Measurements from ENCODE around the gene HDGFL1. TPM values are rescaled to one million over a fixed set of nuclear protein-coding genes. Genes with fewer than 3 reads are reported as not detected.

HDGFL1 gene
- total RNA-seq, 1 donor from 2014 or later, result not detected

DNA sequence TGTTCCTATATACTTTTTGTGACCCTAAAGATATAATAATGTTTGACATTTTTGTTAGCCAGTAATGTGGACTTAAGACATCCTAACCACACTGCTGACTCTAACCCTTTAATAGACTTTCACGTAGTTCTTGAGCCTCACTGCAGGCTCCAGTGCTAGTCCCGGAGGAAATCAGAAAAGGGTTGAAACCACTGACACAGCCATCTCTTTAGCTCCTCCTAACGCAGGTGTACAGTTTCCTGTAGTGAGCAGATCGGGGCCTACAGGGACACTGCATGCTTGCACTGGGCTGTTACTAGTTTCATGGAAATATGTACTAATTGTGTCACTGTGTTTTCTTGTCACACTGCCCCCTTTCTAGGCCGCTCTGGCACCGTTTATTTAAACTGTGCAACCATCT, 512 bp upstream of the HDGFL1 start:
- no peak for DNase-seq (ENCODE audit: low spot score)
- Mint-ChIP-seq H3K4me3 (ENCODE audit: low read depth) (no peak overlapping the region), H3K27me3 (ENCODE audit: low read depth) (no peaks in the 10 kb centered on the region), H3K36me3 (ENCODE audit: low read depth) (no peaks in the 10 kb centered on the region), H3K27ac (no peak overlapping the region), H3K4me1 (ENCODE audit: low read depth) (no peaks in the 10 kb centered on the region), H3K9me3 (no peaks in the 10 kb centered on the region)
- intact Hi-C loops (cut with micrococcal nuclease), result no loop called here

DNA sequence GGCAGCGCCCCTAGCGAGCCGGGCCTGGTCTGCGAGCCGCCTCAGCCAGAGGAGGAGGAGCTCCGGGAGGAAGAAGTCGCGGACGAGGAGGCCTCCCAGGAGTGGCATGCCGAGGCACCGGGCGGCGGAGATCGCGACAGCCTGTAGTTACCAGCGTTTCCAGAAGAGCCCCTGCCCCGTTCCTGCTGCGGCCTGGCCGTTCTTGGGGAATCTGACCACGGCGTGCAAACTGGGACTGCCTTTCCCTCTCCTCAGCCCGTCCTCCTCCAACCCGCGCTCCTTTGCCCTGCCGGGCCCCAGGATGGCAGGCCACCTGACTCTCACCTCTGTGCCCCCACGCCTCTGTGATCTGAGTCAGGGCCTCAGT, 802 bp downstream of the HDGFL1 start:
- Mint-ChIP-seq H3K36me3 (ENCODE audit: low read depth) (no peaks in the 10 kb centered on the region), H3K4me1 (ENCODE audit: low read depth) (no peaks in the 10 kb centered on the region), H3K4me3 (ENCODE audit: low read depth) (no peak overlapping the region), H3K27ac (no peak overlapping the region), H3K27me3 (ENCODE audit: low read depth) (no peaks in the 10 kb centered on the region), H3K9me3 (no peaks in the 10 kb centered on the region)
- intact Hi-C loops (cut with micrococcal nuclease), result no loop called here
- DNase-seq (ENCODE audit: low spot score), result no peak

DNA sequence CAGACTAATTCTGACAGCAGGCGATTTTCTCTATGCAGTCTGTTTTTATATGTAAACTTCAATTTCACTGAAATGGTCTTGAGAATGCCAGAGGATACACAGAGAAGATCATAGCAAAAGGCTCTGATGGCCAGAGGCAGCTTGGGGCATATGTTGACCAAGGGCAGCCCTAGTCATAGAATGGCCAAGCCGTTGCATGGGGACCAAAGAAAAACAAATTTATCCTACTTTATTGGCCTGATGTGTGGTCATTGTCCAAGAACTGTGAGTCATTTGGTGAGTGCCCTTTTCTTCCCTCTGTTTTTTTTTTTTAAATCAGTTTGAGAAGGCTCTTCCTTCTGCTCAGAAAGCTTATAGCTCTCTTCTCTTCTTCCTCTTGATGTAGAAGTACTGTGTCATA, 5.8 kb downstream of the HDGFL1 start:
- Mint-ChIP-seq H3K9me3 (no peaks in the 10 kb centered on the region), H3K4me3 (ENCODE audit: low read depth) (no peak overlapping the region), H3K27ac (no peak overlapping the region), H3K27me3 (ENCODE audit: low read depth) (no peaks in the 10 kb centered on the region), H3K4me1 (ENCODE audit: low read depth) (no peaks in the 10 kb centered on the region), H3K36me3 (ENCODE audit: low read depth) (no peaks in the 10 kb centered on the region)
- no peak for DNase-seq (ENCODE audit: low spot score)
- intact Hi-C loops (cut with micrococcal nuclease), result no loop called here

DNA sequence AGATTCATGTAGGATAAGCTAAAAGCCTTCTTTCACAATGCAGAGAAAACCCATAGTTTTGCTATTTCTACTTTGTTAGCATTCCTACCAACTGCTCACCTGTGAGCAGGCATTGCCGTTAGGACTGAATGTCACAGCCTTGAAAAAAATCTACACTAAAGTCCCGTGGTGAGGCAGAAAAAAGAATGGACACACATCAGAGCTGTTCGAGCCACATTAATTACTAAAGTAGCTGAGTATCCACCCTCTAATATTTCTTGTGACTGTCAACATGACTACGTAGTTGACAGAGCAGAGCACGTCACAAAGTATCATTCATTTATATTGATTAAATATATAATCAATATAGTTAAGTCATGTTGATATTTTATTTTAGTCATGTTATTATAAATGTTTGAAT, 10.1 kb downstream of the HDGFL1 start:
- intact Hi-C loops (cut with micrococcal nuclease), result no loop called here
- Mint-ChIP-seq H3K27me3 (ENCODE audit: low read depth) (no peaks in the 10 kb centered on the region), H3K9me3 (no peaks in the 10 kb centered on the region), H3K4me1 (ENCODE audit: low read depth) (no peaks in the 10 kb centered on the region), H3K36me3 (ENCODE audit: low read depth) (no peaks in the 10 kb centered on the region), H3K27ac (no peak overlapping the region), H3K4me3 (ENCODE audit: low read depth) (no peak overlapping the region)
- no peak for DNase-seq (ENCODE audit: low spot score)

DNA sequence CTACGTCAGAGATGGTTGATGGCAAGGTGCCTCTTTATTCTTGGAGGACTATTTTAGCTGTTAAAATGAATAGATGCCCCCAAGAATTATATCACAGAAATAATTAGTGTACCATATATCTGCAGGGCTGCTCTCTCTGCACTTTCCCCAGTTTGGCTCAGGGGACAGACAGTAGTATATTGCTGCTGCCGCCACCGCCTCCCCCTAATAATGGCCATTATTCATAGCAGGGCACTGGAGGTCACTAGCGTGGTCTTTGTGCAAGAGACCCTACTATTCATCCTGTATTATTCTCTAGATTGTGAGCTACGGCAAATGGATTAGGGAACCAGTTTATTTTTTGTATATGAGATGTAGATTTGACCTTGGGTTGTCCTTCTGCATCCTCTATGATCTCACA, 11.0 kb downstream of the HDGFL1 start:
- no peak overlapping the region for H3K4me3 Mint-ChIP-seq (ENCODE audit: low read depth)
- no peaks in the 10 kb centered on the region for H3K36me3 Mint-ChIP-seq (ENCODE audit: low read depth)
- H3K9me3 Mint-ChIP-seq, result no peaks in the 10 kb centered on the region
- intact Hi-C loops (cut with micrococcal nuclease), result no loop called here
- no peaks in the 10 kb centered on the region for H3K4me1 Mint-ChIP-seq (ENCODE audit: low read depth)
- DNase-seq (ENCODE audit: low spot score), result no peak
- H3K27ac Mint-ChIP-seq, result no peak overlapping the region
- H3K27me3 Mint-ChIP-seq (ENCODE audit: low read depth), result no peaks in the 10 kb centered on the region

GRCh38 chr6:22582417-22583205, 13.2 kb downstream of the HDGFL1 start:
- H3K4me1 Mint-ChIP-seq (ENCODE audit: low read depth), result no peaks in the 10 kb centered on the region
- no peak for DNase-seq (ENCODE audit: low spot score)
- H3K27ac Mint-ChIP-seq, result no peak overlapping the region
- no peak overlapping the region for H3K4me3 Mint-ChIP-seq (ENCODE audit: low read depth)
- intact Hi-C loops (cut with micrococcal nuclease), result no loop called here
- no peaks in the 10 kb centered on the region for H3K9me3 Mint-ChIP-seq
- H3K27me3 Mint-ChIP-seq (ENCODE audit: low read depth), result no peaks in the 10 kb centered on the region
- no peaks in the 10 kb centered on the region for H3K36me3 Mint-ChIP-seq (ENCODE audit: low read depth)

DNA sequence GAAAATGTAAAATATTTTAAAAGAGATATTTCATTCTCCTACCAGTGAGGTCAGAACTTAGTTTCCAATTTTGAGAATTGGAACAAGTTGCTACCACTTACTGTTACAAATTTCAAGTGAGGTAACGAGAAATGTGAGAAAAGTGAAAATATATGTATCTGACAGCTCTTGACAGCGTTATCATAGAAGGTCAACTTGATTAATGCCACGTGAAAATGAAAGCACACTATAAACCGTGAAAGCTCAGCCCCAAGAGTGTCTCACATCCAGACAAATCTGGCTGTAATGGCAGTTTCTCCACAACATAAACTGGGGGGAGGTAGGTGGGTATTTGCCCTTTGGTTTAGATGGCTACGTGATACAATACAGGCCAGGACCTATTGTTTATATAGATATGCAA, 13.9 kb downstream of the HDGFL1 start:
- H3K27ac Mint-ChIP-seq, result no peak overlapping the region
- DNase-seq (ENCODE audit: low spot score), result no peak
- H3K27me3 Mint-ChIP-seq (ENCODE audit: low read depth), result no peaks in the 10 kb centered on the region
- intact Hi-C loops (cut with micrococcal nuclease), result no loop called here
- no peaks in the 10 kb centered on the region for H3K4me1 Mint-ChIP-seq (ENCODE audit: low read depth)
- no peaks in the 10 kb centered on the region for H3K36me3 Mint-ChIP-seq (ENCODE audit: low read depth)
- H3K9me3 Mint-ChIP-seq, result no peaks in the 10 kb centered on the region
- H3K4me3 Mint-ChIP-seq (ENCODE audit: low read depth), result no peak overlapping the region

DNA sequence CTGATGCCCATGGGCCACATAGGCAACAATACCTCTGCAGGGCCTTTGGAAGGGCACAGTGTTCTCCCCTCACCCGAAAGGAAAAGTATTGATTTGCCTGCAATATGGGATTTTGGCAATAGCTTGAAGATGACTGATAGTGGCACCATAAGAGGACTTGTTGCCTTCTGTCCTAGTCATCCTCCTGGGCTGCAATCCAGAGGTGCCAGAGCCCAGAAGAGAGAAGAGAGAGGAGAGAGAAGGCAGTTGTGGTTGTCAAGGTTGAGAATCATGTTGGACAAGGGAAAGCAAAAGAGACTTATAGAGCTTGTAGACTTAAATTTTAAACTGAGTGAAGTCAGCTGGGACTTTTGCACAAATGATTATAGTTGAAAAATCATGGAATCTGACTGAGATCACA, 14.6 kb downstream of the HDGFL1 start:
- no peaks in the 10 kb centered on the region for H3K9me3 Mint-ChIP-seq
- no peaks in the 10 kb centered on the region for H3K27me3 Mint-ChIP-seq (ENCODE audit: low read depth)
- H3K27ac Mint-ChIP-seq, result no peak overlapping the region
- H3K4me3 Mint-ChIP-seq (ENCODE audit: low read depth), result no peak overlapping the region
- intact Hi-C loops (cut with micrococcal nuclease), result no loop called here
- no peaks in the 10 kb centered on the region for H3K4me1 Mint-ChIP-seq (ENCODE audit: low read depth)
- no peaks in the 10 kb centered on the region for H3K36me3 Mint-ChIP-seq (ENCODE audit: low read depth)
- no peak for DNase-seq (ENCODE audit: low spot score)

DNA sequence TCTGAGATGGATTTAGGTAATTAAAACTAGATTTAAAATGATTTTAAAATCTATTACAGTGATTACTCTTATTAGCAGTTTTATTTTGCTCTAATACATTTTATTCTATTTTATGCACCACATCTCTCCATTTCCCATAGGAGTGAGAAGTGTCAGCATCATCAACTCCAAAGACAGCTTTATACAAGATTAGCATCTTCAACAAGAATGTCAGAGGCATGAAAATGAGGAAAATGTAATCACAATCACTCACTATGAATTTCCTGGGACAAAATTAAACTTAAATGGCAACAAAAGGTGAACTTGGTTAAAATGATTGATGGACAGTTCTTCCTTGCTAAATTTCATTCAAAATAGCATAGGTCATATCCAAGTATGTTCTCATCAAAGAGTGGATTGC, 19.8 kb downstream of the HDGFL1 start:
- Mint-ChIP-seq H3K4me3 (ENCODE audit: low read depth) (no peak overlapping the region), H3K27me3 (ENCODE audit: low read depth) (no peaks in the 10 kb centered on the region), H3K27ac (no peak overlapping the region), H3K36me3 (ENCODE audit: low read depth) (no peaks in the 10 kb centered on the region), H3K4me1 (ENCODE audit: low read depth) (no peaks in the 10 kb centered on the region), H3K9me3 (no peaks in the 10 kb centered on the region)
- intact Hi-C loops (cut with micrococcal nuclease), result no loop called here
- no peak for DNase-seq (ENCODE audit: low spot score)

- intact Hi-C loops (cut with micrococcal nuclease), result no loop called here
- Mint-ChIP-seq H3K4me1 (ENCODE audit: low read depth) (no peaks in the 10 kb centered on the region), H3K36me3 (ENCODE audit: low read depth) (no peaks in the 10 kb centered on the region), H3K9me3 (no peaks in the 10 kb centered on the region), H3K27me3 (ENCODE audit: low read depth) (no peaks in the 10 kb centered on the region), H3K4me3 (ENCODE audit: low read depth) (no peak overlapping the region), H3K27ac (no peak overlapping the region)
- no peak for DNase-seq (ENCODE audit: low spot score)
Observed at GRCh38 chr6:22590423-22590822, 21.1 kb downstream of the HDGFL1 start.

GRCh38 chr6:22593895-22594294, 24.5 kb downstream of the HDGFL1 start:
- no peaks in the 10 kb centered on the region for H3K27me3 Mint-ChIP-seq (ENCODE audit: low read depth)
- no peak overlapping the region for H3K27ac Mint-ChIP-seq
- no peak overlapping the region for H3K4me3 Mint-ChIP-seq (ENCODE audit: low read depth)
- DNase-seq (ENCODE audit: low spot score), result no peak
- intact Hi-C loops (cut with micrococcal nuclease), result no loop called here
- no peaks in the 10 kb centered on the region for H3K36me3 Mint-ChIP-seq (ENCODE audit: low read depth)
- no peaks in the 10 kb centered on the region for H3K9me3 Mint-ChIP-seq
- no peaks in the 10 kb centered on the region for H3K4me1 Mint-ChIP-seq (ENCODE audit: low read depth)

GRCh38 chr6:22596011-22596410, 26.6 kb downstream of the HDGFL1 start:
- H3K4me3 Mint-ChIP-seq (ENCODE audit: low read depth), result no peak overlapping the region
- no peak overlapping the region for H3K27ac Mint-ChIP-seq
- no peaks in the 10 kb centered on the region for H3K36me3 Mint-ChIP-seq (ENCODE audit: low read depth)
- H3K9me3 Mint-ChIP-seq, result no peaks in the 10 kb centered on the region
- intact Hi-C loops (cut with micrococcal nuclease), result no loop called here
- H3K4me1 Mint-ChIP-seq (ENCODE audit: low read depth), result no peaks in the 10 kb centered on the region
- no peak for DNase-seq (ENCODE audit: low spot score)
- H3K27me3 Mint-ChIP-seq (ENCODE audit: low read depth), result no peaks in the 10 kb centered on the region

DNA sequence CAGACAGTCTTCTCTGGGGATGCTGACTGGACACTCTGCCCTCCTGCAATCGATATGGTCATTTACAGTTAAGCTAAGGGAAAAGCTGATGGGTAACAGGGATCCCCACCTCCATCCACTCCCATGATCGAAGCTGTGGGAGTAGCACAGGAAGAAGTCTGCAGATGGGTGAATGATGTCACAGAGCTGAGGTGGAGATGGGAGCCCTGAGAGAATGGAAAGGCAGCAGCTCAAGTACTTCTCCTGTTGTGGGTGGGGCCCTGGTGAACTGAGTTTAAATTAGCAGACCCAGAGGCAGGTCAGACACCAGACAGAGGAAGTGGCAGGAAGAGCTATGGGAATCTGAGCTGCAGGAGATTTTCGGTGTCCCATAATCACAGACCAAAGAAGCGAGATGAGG, 29.0 kb downstream of the HDGFL1 start:
- no peak overlapping the region for H3K4me3 Mint-ChIP-seq (ENCODE audit: low read depth)
- H3K9me3 Mint-ChIP-seq, result no peaks in the 10 kb centered on the region
- no peak for DNase-seq (ENCODE audit: low spot score)
- H3K27me3 Mint-ChIP-seq (ENCODE audit: low read depth), result no peaks in the 10 kb centered on the region
- H3K27ac Mint-ChIP-seq, result no peak overlapping the region
- no peaks in the 10 kb centered on the region for H3K36me3 Mint-ChIP-seq (ENCODE audit: low read depth)
- no peaks in the 10 kb centered on the region for H3K4me1 Mint-ChIP-seq (ENCODE audit: low read depth)
- intact Hi-C loops (cut with micrococcal nuclease), result no loop called here

GRCh38 chr6:22600059-22600458, 30.7 kb downstream of the HDGFL1 start:
- intact Hi-C loops (cut with micrococcal nuclease), result no loop called here
- DNase-seq (ENCODE audit: low spot score), result no peak
- Mint-ChIP-seq H3K4me3 (ENCODE audit: low read depth) (no peak overlapping the region), H3K9me3 (no peaks in the 10 kb centered on the region), H3K4me1 (ENCODE audit: low read depth) (no peaks in the 10 kb centered on the region), H3K27me3 (ENCODE audit: low read depth) (no peaks in the 10 kb centered on the region), H3K36me3 (ENCODE audit: low read depth) (no peaks in the 10 kb centered on the region), H3K27ac (no peak overlapping the region)

Measured in activated T-helper 2 cell treated with anti-CD3 and anti-CD28 coated beads, Interferon-gamma antibody, Interleukin-2, Interleukin-4, amounts not matched to agents 10 μg/mL and 5 μg/mL and 100 μg/mL, durations not matched to agents 14 hours and 24 hours and 36 hours (primary cell).